H9 (cell line): ENCODE measurements around the gene GNAS-AS1. TPM values are rescaled to one million over a fixed set of nuclear protein-coding genes. Genes with fewer than 3 reads are reported as not detected.

Experiments used
- DNase-seq: peaks from one replicate; pipeline ENCODE4 v3.0.0-alpha.2; 2017
- H2AFZ ChIP-seq: one replicate; pipeline ENCODE4 v1.6.1; 2013; ENCODE audit warnings: mild to moderate bottlenecking, low read length, control low read depth, moderate library complexity
- H2AK5ac ChIP-seq: 2 replicates; pipeline ENCODE4 v1.6.1; 2013; ENCODE audit warnings: low read length, control low read depth, mixed read lengths; ENCODE audit not compliant: insufficient read length
- H2BK120ac ChIP-seq: one replicate; pipeline ENCODE4 v1.6.1; 2013; ENCODE audit warnings: low read depth, mild to moderate bottlenecking, low read length, control low read depth, inconsistent platforms; ENCODE audit not compliant: poor library complexity, severe bottlenecking
- H2BK12ac ChIP-seq: 2 replicates; pipeline ENCODE4 v1.6.1; 2013; ENCODE audit warnings: low read length, control low read depth, mixed read lengths, low read depth; ENCODE audit not compliant: insufficient read length
- H2BK15ac ChIP-seq: 2 replicates; pipeline ENCODE4 v1.6.1; 2013; ENCODE audit warnings: low read depth, low read length, control low read depth
- H2BK20ac ChIP-seq: one replicate; pipeline ENCODE4 v1.6.1; 2013; ENCODE audit warnings: low read depth, mild to moderate bottlenecking, low read length, control low read depth, inconsistent platforms; ENCODE audit not compliant: poor library complexity, severe bottlenecking
- H2BK5ac ChIP-seq: 2 replicates; pipeline ENCODE4 v1.6.1; 2013; ENCODE audit warnings: low read length, control low read depth, mixed read lengths; ENCODE audit not compliant: insufficient read length
- H3K14ac ChIP-seq: 2 replicates; pipeline ENCODE4 v1.6.1; 2013; ENCODE audit warnings: low read length, control low read depth; ENCODE audit not compliant: insufficient read depth
- H3K18ac ChIP-seq: 2 replicates; pipeline ENCODE4 v1.6.1; 2013; ENCODE audit warnings: low read depth, mild to moderate bottlenecking, mixed read lengths, low read length, control low read depth; ENCODE audit not compliant: insufficient read length
- H3K23ac ChIP-seq: 2 replicates; pipeline ENCODE4 v1.6.1; 2013; ENCODE audit warnings: low read length, control low read depth, mixed read lengths, low read depth; ENCODE audit not compliant: insufficient read length
- H3K23me2 ChIP-seq: 2 replicates; pipeline ENCODE4 v1.6.1; 2013; ENCODE audit warnings: low read depth, mild to moderate bottlenecking, mixed read lengths, low read length, control low read depth; ENCODE audit not compliant: insufficient read length, poor library complexity, severe bottlenecking
- H3K27ac ChIP-seq: 2 replicates; pipeline ENCODE4 v1.5.1; 2013; ENCODE audit warnings: low read length, control low read depth, mixed read lengths, low read depth; ENCODE audit not compliant: insufficient read length
- H3K27me3 ChIP-seq: 2 replicates; pipeline ENCODE4 v1.6.1; 2013; ENCODE audit warnings: low read length, control low read depth, inconsistent platforms; ENCODE audit not compliant: insufficient read depth
- H3K4ac ChIP-seq: 2 replicates; pipeline ENCODE4 v1.6.1; 2013; ENCODE audit warnings: low read depth, mild to moderate bottlenecking, control low read depth, inconsistent platforms, low read length, moderate library complexity
- H3K4me1 ChIP-seq: 2 replicates; pipeline ENCODE4 v1.6.1; 2013; ENCODE audit warnings: low read length, control low read depth, inconsistent platforms; ENCODE audit not compliant: insufficient read depth
- H3K4me2 ChIP-seq: 2 replicates; pipeline ENCODE4 v1.6.1; 2013; ENCODE audit warnings: low read length, control low read depth, mixed read lengths; ENCODE audit not compliant: insufficient read length, insufficient read depth
- H3K56ac ChIP-seq: 2 replicates; pipeline ENCODE4 v1.6.1; 2013; ENCODE audit warnings: low read depth, mild to moderate bottlenecking, mixed read lengths, low read length, control low read depth; ENCODE audit not compliant: insufficient read length
- H3K79me1 ChIP-seq: 2 replicates; pipeline ENCODE4 v1.6.1; 2013; ENCODE audit warnings: low read depth, mild to moderate bottlenecking, moderate library complexity, low read length, control low read depth, inconsistent platforms; ENCODE audit not compliant: insufficient read depth, poor library complexity, severe bottlenecking
- H3K79me2 ChIP-seq: 2 replicates; pipeline ENCODE4 v1.6.1; 2013; ENCODE audit warnings: low read length, control low read depth, inconsistent platforms; ENCODE audit not compliant: insufficient read depth
- H3K9ac ChIP-seq: 2 replicates; pipeline ENCODE4 v1.6.1; 2013; ENCODE audit warnings: low read length, control low read depth, mixed read lengths; ENCODE audit not compliant: insufficient read length; ENCODE audit errors: extremely low read depth
- H3K9me3 ChIP-seq: one replicate; pipeline ENCODE4 v1.6.1; 2013; ENCODE audit warnings: low read depth, low read length, inconsistent platforms; ENCODE audit not compliant: control insufficient read depth
- H3T11ph ChIP-seq: one replicate; pipeline ENCODE4 v1.6.1; 2013; ENCODE audit warnings: mild to moderate bottlenecking, low read length, control low read depth, inconsistent platforms
- H4K20me1 ChIP-seq: one replicate; pipeline ENCODE4 v1.6.1; 2013; ENCODE audit not compliant: control insufficient read depth, insufficient read length, insufficient read depth
- H4K5ac ChIP-seq: 2 replicates; pipeline ENCODE4 v1.6.1; 2013; ENCODE audit warnings: low read depth, mild to moderate bottlenecking, mixed read lengths, low read length, control low read depth; ENCODE audit not compliant: insufficient read length
- H4K8ac ChIP-seq: replicated peaks from 2 replicates; pipeline ENCODE4 v1.6.1; 2013; ENCODE audit warnings: low read length, control low read depth, mixed read lengths, low read depth; ENCODE audit not compliant: insufficient read length
- H4K91ac ChIP-seq: 2 replicates; pipeline ENCODE4 v1.6.1; 2013; ENCODE audit warnings: low read depth, mild to moderate bottlenecking, moderate library complexity, mixed read lengths, low read length, control low read depth; ENCODE audit not compliant: insufficient read length
- H3K27ac Mint-ChIP-seq, 3 experiments: 2 replicates in 2 of 3; 3 replicates in 1 of 3; pipeline ENCODE4 v1.8.0; 2020 to 2021; ENCODE audit warnings: mixed read lengths in 3 of 3, mild to moderate bottlenecking in 1 of 3, moderate library complexity in 1 of 3
- H3K27me3 Mint-ChIP-seq: 2 replicates; pipeline ENCODE4 v1.8.0; 2021; ENCODE audit warnings: low read depth, mild to moderate bottlenecking, moderate library complexity, mixed read lengths
- H3K36me3 Mint-ChIP-seq, 3 experiments: 2 replicates in 2 of 3; 3 replicates in 1 of 3; pipeline ENCODE4 v1.8.0; 2020 to 2021; ENCODE audit warnings: low read depth in 3 of 3, mixed read lengths in 3 of 3; ENCODE audit not compliant: insufficient read depth in 1 of 3
- H3K4me1 Mint-ChIP-seq, 2 experiments: 2 replicates each; pipeline ENCODE4 v1.8.0; 2020; ENCODE audit warnings: mixed read lengths in 2 of 2
- H3K4me3 Mint-ChIP-seq, 2 experiments: 2 replicates in 1 of 2; 3 replicates in 1 of 2; pipeline ENCODE4 v1.8.0; 2020 to 2021; ENCODE audit warnings: mild to moderate bottlenecking in 2 of 2, mixed read lengths in 2 of 2, moderate library complexity in 1 of 2
- H3K9me3 Mint-ChIP-seq, 2 experiments: 2 replicates in 1 of 2; 3 replicates in 1 of 2; pipeline ENCODE4 v1.8.0; 2020; ENCODE audit warnings: mild to moderate bottlenecking in 2 of 2, mixed read lengths in 2 of 2, moderate library complexity in 1 of 2
- WGBS: extraction: QIAGEN DNeasy Blood & Tissue Kit; methylation state at CpG from one replicate; pipeline ENCODE4 v1.1.7; 2013; ENCODE audit warnings: missing lambda C conversion rate, low lambda C conversion rate, mixed read lengths; ENCODE audit not compliant: insufficient read length; ENCODE audit errors: extremely low coverage; 5-methylcytosine and 5-hydroxymethylcytosine counted together
- total RNA-seq: library from RNA; stranded (reverse); gene quantifications from 2 replicates; pipeline ENCODE4 v1.2.1, GENCODE V29; 2021
- TF ChIP-seq, protein P1 (sequence below): fragments of 200-600 bp; sonication (generic); conservative IDR thresholded peaks from 3 replicates; pipeline ENCODE4 v1.8.0; 2021; ENCODE audit warnings: antibody characterized with exemption, mild to moderate bottlenecking

The GNAS-AS1 gene
- total RNA-seq, 1 experiment from 2014 or later, result 11.3 TPM

DNA sequence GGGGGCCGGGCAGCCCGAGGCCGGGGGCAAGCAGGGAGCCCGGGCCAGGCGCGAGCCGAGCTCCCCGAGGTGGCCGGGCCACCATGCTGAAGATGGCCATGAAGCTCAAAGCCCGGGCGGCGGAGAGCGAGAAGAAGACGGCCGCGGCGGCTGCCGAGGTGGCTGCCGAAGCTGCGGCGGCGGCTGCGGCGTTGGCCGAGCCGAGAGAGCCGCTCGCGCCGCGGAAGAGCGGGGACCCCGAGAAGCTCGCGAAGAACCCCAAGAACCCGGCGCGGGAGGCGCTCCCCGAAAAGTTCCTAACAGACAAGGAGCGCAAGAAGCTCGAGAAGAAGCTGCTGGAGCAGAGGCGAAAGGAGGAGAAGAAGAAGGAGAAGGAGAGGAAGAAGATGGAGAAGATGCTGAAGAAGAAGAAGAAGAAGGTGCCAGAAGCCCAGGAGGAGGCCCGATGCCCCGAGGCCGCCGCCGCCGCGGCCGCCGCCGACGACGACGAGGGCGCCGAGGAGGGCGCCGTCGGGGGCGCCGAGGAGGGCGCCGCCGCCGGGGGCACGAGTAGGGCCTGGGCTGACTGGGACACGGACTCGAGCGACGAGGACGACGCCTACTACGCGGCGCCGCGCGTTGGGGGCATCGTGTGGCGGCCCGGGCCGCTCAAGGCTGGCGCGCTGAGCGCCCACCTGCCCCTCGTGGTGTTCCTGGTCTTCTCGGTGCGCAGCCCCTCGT, 39.3 kb upstream of the GNAS-AS1 start:
- Histone ChIP-seq H2AK5ac (no peak overlapping the region), H3K4me1 (peaks cover 4% of the 10 kb centered on the region; the same call in 1 of the 2 replicates), H2AFZ (no peak overlapping the region), H4K91ac (no peak overlapping the region), H2BK15ac (no peak overlapping the region), H3K27me3 (no peaks in the 10 kb centered on the region; the same call in 1 of the 2 replicates), H4K5ac (no peak overlapping the region), H3K79me1 (no peaks in the 10 kb centered on the region), H3K4me2 (peak overlapping the region; percentile 71), H3K9me3 (no peaks in the 10 kb centered on the region), H3K23ac (no peak overlapping the region), H3K9ac (no peak overlapping the region), H2BK5ac (no peak overlapping the region), H3K23me2 (peaks cover 6% of the 10 kb centered on the region), H2BK120ac (no peak overlapping the region), H4K20me1 (no peaks in the 10 kb centered on the region), H3K56ac (no peak overlapping the region), H2BK12ac (no peak overlapping the region), H2BK20ac (no peak overlapping the region), H3T11ph (no peak overlapping the region), H4K8ac (no peak overlapping the region), H3K14ac (peak overlapping the region; percentile 62), H3K18ac (no peak overlapping the region), H3K4ac (no peak overlapping the region), H3K79me2 (peaks cover 14% of the 10 kb centered on the region; the same call in 1 of the 2 replicates), H3K27ac (no peak overlapping the region)
- TF ChIP-seq, protein P1, sequence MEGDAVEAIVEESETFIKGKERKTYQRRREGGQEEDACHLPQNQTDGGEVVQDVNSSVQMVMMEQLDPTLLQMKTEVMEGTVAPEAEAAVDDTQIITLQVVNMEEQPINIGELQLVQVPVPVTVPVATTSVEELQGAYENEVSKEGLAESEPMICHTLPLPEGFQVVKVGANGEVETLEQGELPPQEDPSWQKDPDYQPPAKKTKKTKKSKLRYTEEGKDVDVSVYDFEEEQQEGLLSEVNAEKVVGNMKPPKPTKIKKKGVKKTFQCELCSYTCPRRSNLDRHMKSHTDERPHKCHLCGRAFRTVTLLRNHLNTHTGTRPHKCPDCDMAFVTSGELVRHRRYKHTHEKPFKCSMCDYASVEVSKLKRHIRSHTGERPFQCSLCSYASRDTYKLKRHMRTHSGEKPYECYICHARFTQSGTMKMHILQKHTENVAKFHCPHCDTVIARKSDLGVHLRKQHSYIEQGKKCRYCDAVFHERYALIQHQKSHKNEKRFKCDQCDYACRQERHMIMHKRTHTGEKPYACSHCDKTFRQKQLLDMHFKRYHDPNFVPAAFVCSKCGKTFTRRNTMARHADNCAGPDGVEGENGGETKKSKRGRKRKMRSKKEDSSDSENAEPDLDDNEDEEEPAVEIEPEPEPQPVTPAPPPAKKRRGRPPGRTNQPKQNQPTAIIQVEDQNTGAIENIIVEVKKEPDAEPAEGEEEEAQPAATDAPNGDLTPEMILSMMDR, result no peak
- H3K27ac Mint-ChIP-seq, result peak overlapping the region in 2 of 3 experiments; percentile 46 to 69; a peak in 1 of 7 replicates
- peak overlapping the region; percentile 85 to 90 for H3K4me3 Mint-ChIP-seq
- no peaks in the 10 kb centered on the region for H3K27me3 Mint-ChIP-seq
- WGBS, result no CpG with 5 or more reads among the region's 91 CpGs
- peaks cover 8 to 26% (median 10%) of the 10 kb centered on the region in 3 experiments for H3K36me3 Mint-ChIP-seq
- no peak for DNase-seq
- peaks cover 28 to 32% of the 10 kb centered on the region in 2 experiments for H3K4me1 Mint-ChIP-seq
- H3K9me3 Mint-ChIP-seq, result peaks cover 2 to 7% of the 10 kb centered on the region in 2 experiments; a peak in 4 of 5 replicates
